OCI-LY7 (cell line): ENCODE measurements around the gene KAZN. TPM values are rescaled to one million over a fixed set of nuclear protein-coding genes. Genes with fewer than 3 reads are reported as not detected.

ENCODE experiments used
- BruUV-seq: library from RNA; stranded (reverse); fragments of 400-500 nt; replicated peaks from 2 replicates; lab custom pipeline; 2021; lab: Mats Ljungman, UMichigan
- CTCF ChIA-PET: fragments of 300-600 bp; sonication (Branson Sonifier 250); formaldehyde crosslinking; loops from one replicate; lab custom pipeline; 2022; ENCODE audit warnings: antibody characterized with exemption; ENCODE audit not compliant: unreplicated experiment; lab: Charles Lee
- POLR2A ChIA-PET: fragments of 300-600 bp; sonication (Branson Sonifier 250); formaldehyde crosslinking; loops from one replicate; lab custom pipeline; 2022; ENCODE audit warnings: antibody characterized with exemption; lab: Charles Lee
- DNase-seq: peaks from one replicate; pipeline ENCODE4 v3.0.0-alpha.2; 2015; ENCODE audit warnings: low spot score
- H2AFZ ChIP-seq: fragments of 200-600 bp; sonication (generic), shearing (Covaris generic); 2 replicates; pipeline ENCODE4 v1.6.1; 2014; ENCODE audit warnings: mild to moderate bottlenecking, antibody characterized with exemption, low read length, moderate library complexity
- H3K27ac ChIP-seq: fragments of 200-600 bp; sonication (generic); 2 replicates; pipeline ENCODE4 v1.5.1; 2014; ENCODE audit warnings: mixed run types, low read depth, mild to moderate bottlenecking, moderate library complexity, low read length, inconsistent platforms; ENCODE audit not compliant: poor library complexity, severe bottlenecking
- H3K36me3 ChIP-seq: fragments of 200-600 bp; sonication (generic); 2 replicates; pipeline ENCODE4 v1.6.1; 2014; ENCODE audit warnings: mild to moderate bottlenecking, antibody characterized with exemption, low read length, moderate library complexity, mixed read lengths; ENCODE audit not compliant: insufficient read depth
- H3K4me1 ChIP-seq: fragments of 200-600 bp; sonication (generic); 2 replicates; pipeline ENCODE4 v1.5.1; 2014; ENCODE audit warnings: mild to moderate bottlenecking, low read length; ENCODE audit not compliant: insufficient read depth, poor library complexity, severe bottlenecking
- H3K4me2 ChIP-seq: fragments of 200-600 bp; sonication (generic); 2 replicates; pipeline ENCODE4 v1.6.1; 2014; ENCODE audit warnings: mild to moderate bottlenecking, low read length
- H3K4me3 ChIP-seq: fragments of 200-600 bp; sonication (generic); 2 replicates; pipeline ENCODE4 v1.5.1; 2014; ENCODE audit warnings: mild to moderate bottlenecking, low read depth, low read length; ENCODE audit not compliant: poor library complexity, severe bottlenecking
- H3K79me2 ChIP-seq: fragments of 200-600 bp; sonication (generic); 2 replicates; pipeline ENCODE4 v1.6.1; 2016; ENCODE audit warnings: low read depth, mild to moderate bottlenecking, low read length, moderate library complexity, mixed read lengths; ENCODE audit not compliant: insufficient read depth
- H3K9me2 ChIP-seq: fragments of 200-600 bp; sonication (generic); 2 replicates; pipeline ENCODE4 v1.6.1; 2016; ENCODE audit warnings: mild to moderate bottlenecking, low read length, mixed read lengths; ENCODE audit not compliant: insufficient read depth
- H3K9me3 ChIP-seq: fragments of 200-600 bp; sonication (generic); 2 replicates; pipeline ENCODE4 v1.6.1; 2014; ENCODE audit warnings: mild to moderate bottlenecking, mixed run types, low read length, mixed read lengths
- H4K20me1 ChIP-seq: fragments of 200-600 bp; sonication (generic); 2 replicates; pipeline ENCODE4 v1.6.1; 2014; ENCODE audit warnings: mild to moderate bottlenecking, antibody characterized with exemption, low read length, moderate library complexity, mixed read lengths; ENCODE audit not compliant: insufficient read depth
- CTCF ChIP-seq: fragments of 200-600 bp; sonication (generic); conservative IDR thresholded peaks from 2 replicates; pipeline ENCODE4 v1.5.1; 2014; ENCODE audit warnings: mild to moderate bottlenecking, antibody characterized with exemption, low read length, moderate library complexity, mixed read lengths
- EZH2phosphoT487 ChIP-seq: fragments of 200-600 bp; sonication (generic); IDR thresholded peaks from 2 replicates; pipeline ENCODE4 v1.6.1; 2018; ENCODE audit warnings: low read depth, borderline replicate concordance, mild to moderate bottlenecking, mixed run types, antibody characterized with exemption, low read length, moderate library complexity, mixed read lengths
- intact Hi-C: fragments of 100-400 bp; cut with micrococcal nuclease; formaldehyde crosslinking; loops from one replicate; pipeline ENCODE4 v1.10.0; 2022; ENCODE audit not compliant: unreplicated experiment
- total RNA-seq, 2 experiments: library from RNA; depleted of rRNA in 1 of 2; stranded (reverse); fragments of >200 nt in 1 of 2; shearing (Covaris generic) in 1 of 2; gene quantifications; 2 replicates each; pipeline ENCODE4 v1.2.3, GENCODE V29; 2014 to 2022

Gene KAZN
- total RNA-seq, 2 experiments from 2014 or later, result 0.40 to 2.4 TPM

DNA sequence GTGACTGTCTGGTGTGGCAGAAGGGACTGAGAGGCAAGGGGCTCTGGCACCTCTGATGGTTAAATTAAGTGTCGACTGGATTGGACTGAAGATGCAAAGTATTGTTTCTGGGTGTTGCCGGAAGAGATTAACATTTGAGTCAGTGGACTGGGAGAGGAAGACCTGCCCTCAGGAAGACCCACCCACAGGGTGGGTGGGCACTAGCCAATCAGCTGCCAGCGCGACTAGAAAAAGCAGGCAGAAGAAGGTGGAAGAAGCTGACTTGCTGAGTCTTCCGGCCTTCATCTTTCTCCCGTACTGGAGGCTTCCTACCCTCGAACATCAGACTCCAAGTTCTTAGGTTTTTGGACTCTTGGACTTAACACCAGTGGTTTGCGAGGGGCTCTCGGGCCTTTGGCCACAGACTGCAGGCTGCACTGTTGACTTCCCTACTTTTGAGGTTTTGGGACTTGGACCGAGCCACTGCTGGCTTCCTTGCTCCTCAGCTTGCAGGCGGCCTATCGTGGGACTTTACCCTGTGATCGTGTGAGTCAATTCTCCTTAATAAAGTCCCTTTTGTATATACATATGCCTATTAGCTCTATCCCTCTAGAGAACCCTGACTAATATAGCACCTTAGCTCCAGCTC lies 79.6 kb downstream of the KAZN start:
- H3K4me3 ChIP-seq, result no peak overlapping the region
- H3K36me3 ChIP-seq, result peaks cover 5% of the 10 kb centered on the region; the same call in 1 of the 2 replicates
- no peak for TF ChIP-seq CTCF
- TF ChIP-seq EZH2phosphoT487, result no peak
- intact Hi-C loops, result no loop called here
- BruUV-seq, result no TSS peak
- ChIA-PET CTCF (no interaction called here), POLR2A (interaction anchor here (1.2 kb wide), 1 partner anchor 10 kb away, joined by 4 read pairs; no protein-coding TSS in a partner anchor)
- H2AFZ ChIP-seq, result no peak overlapping the region
- H3K4me2 ChIP-seq, result no peak overlapping the region
- no peaks in the 10 kb centered on the region for H3K79me2 ChIP-seq
- no peaks in the 10 kb centered on the region for H4K20me1 ChIP-seq
- H3K9me2 ChIP-seq, result no peaks in the 10 kb centered on the region
- peaks cover 10% of the 10 kb centered on the region; the same call in 1 of the 2 replicates for H3K9me3 ChIP-seq
- no peak overlapping the region for H3K27ac ChIP-seq
- no peak for DNase-seq
- peaks cover 40% of the 10 kb centered on the region for H3K4me1 ChIP-seq

- Histone ChIP-seq H3K9me2 (no peaks in the 10 kb centered on the region), H3K9me3 (peaks cover 12% of the 10 kb centered on the region; the same call in 1 of the 2 replicates), H2AFZ (no peak overlapping the region), H3K4me1 (peaks cover 30% of the 10 kb centered on the region), H3K79me2 (no peaks in the 10 kb centered on the region), H3K4me3 (no peak overlapping the region), H3K36me3 (peaks cover 5% of the 10 kb centered on the region; the same call in 1 of the 2 replicates), H3K4me2 (no peak overlapping the region; the same call in 1 of the 2 replicates), H3K27ac (no peak overlapping the region), H4K20me1 (no peaks in the 10 kb centered on the region)
- no TSS peak for BruUV-seq
- intact Hi-C loops, result no loop called here
- ChIA-PET POLR2A (interaction anchor here (1.2 kb wide), 1 partner anchor 11 kb away, joined by 4 read pairs; no protein-coding TSS in a partner anchor), CTCF (no interaction called here)
- no peak for DNase-seq
- TF ChIP-seq CTCF, result no peak
These were observed 80.7 kb downstream of the KAZN start for GRCh38 chr1:14679027-14679688.

DNA sequence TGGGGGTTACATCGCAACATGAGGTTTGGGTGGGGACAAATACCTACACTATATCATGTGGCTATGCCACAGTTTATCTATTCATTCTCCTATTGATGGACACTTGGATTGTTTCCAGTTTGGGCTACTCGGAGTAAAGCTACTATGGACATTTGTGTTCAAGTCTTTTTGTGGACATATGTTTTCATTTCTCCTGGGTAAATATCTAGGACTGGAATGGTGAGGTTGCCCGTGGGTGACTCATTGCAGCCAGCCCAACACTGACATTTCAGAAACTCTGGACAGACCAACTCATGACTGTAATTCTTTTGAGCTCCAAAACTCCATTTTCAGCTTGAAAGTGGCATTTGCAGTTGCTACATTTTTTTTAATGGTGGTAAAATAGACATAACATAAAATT lies 82.7 kb downstream of the KAZN start:
- H2AFZ ChIP-seq, result no peak overlapping the region
- no TSS peak for BruUV-seq
- H3K9me2 ChIP-seq, result no peaks in the 10 kb centered on the region
- peaks cover 10% of the 10 kb centered on the region for H3K4me1 ChIP-seq
- POLR2A ChIA-PET, result interaction anchor here (0.9 to 1.4 kb wide), 2 partner anchors 9 to 12 kb away, joined by 3 read pairs; no protein-coding TSS in a partner anchor
- TF ChIP-seq EZH2phosphoT487 (no peak), CTCF (no peak)
- intact Hi-C loops, result no loop called here
- H3K36me3 ChIP-seq, result peaks cover 10% of the 10 kb centered on the region; the same call in 1 of the 2 replicates
- no peak overlapping the region for H3K27ac ChIP-seq
- H3K4me3 ChIP-seq, result no peak overlapping the region
- peaks cover 24% of the 10 kb centered on the region; the same call in 1 of the 2 replicates for H3K9me3 ChIP-seq
- CTCF ChIA-PET, result no interaction called here
- H3K4me2 ChIP-seq, result no peak overlapping the region
- no peak for DNase-seq
- no peaks in the 10 kb centered on the region for H4K20me1 ChIP-seq
- H3K79me2 ChIP-seq, result no peaks in the 10 kb centered on the region
